Prostate gland (tissue), 2 donors: Measurements from ENCODE around the gene ADRM1.

Source experiments
- CTCF ChIP-seq, 4 experiments: fragments of 200-600 bp in 2 of 4; fragments of 450-650 bp in 2 of 4; sonication (generic) in 2 of 4; IDR thresholded peaks; 1 replicate in 3 of 4; 2 replicates in 1 of 4; pipeline ENCODE4 v1.5.1; 2016 to 2019; ENCODE audit warnings: antibody characterized with exemption in 4 of 4, mild to moderate bottlenecking in 2 of 4, moderate library complexity in 2 of 4
- POLR2A ChIP-seq: fragments of 450-650 bp; IDR thresholded peaks from one replicate; pipeline ENCODE4 v1.6.1; 2016; ENCODE audit warnings: antibody characterized with exemption, mild to moderate bottlenecking

GRCh38 chr20:62253398-62253797, 49.4 kb upstream of the ADRM1 start:
- no peak for TF ChIP-seq POLR2A
- no peak for TF ChIP-seq CTCF (IDR thresholded peaks at IDR 0.05)
